ENCODE results near the gene IGF2R. TPM values are rescaled to one million over a fixed set of nuclear protein-coding genes. Genes with fewer than 3 reads are reported as not detected.

Gene IGF2R
- total and polyA plus RNA-seq, 2 experiments from 2014 or later, result 61.2 to 132 TPM

- no peaks in the 10 kb centered on the region for H3K79me2 ChIP-seq
- H3K27me3 ChIP-seq, result no peaks in the 10 kb centered on the region
- no peak overlapping the region for H3K4me2 ChIP-seq
- no peaks in the 10 kb centered on the region for H3K4me1 ChIP-seq (ENCODE audit: insufficient read depth)
- 97% methylated on average over 2 of the region's 2 CpGs for WGBS (ENCODE audit: low lambda C conversion rate, missing lambda C conversion rate)
- TF ChIP-seq CTCF (IDR thresholded peaks at IDR 0.05; ENCODE audit: poor library complexity), result no peak
- TF ChIP-seq EZH2phosphoT487 (IDR thresholded peaks at IDR 0.05; ENCODE audit: low read depth, severe bottlenecking, unreplicated experiment), result no peak
- TF ChIP-seq EZH2 (IDR thresholded peaks at IDR 0.05; ENCODE audit: borderline replicate concordance), result no peak
- H4K20me1 ChIP-seq (ENCODE audit: insufficient read depth, poor library complexity, severe bottlenecking), result no peaks in the 10 kb centered on the region
- no peaks in the 10 kb centered on the region for H3K9me2 ChIP-seq (replicated peaks; ENCODE audit: insufficient read depth)
- no peaks in the 10 kb centered on the region for H3K36me3 ChIP-seq (replicated peaks; ENCODE audit: insufficient read depth, low read depth)
- no peak overlapping the region for H3K27ac ChIP-seq
- no peaks in the 10 kb centered on the region for H3K9me3 ChIP-seq (ENCODE audit: low read depth)
- no peak overlapping the region for H3K4me3 ChIP-seq
- H2AFZ ChIP-seq, result no peak overlapping the region
- no peak for DNase-seq (ENCODE audit: low spot score)
Measured at GRCh38 chr6:160077526-160077925, 108.6 kb downstream of the IGF2R start.

- no peaks in the 10 kb centered on the region for H3K9me2 ChIP-seq (replicated peaks; ENCODE audit: insufficient read depth)
- TF ChIP-seq EZH2 (IDR thresholded peaks at IDR 0.05; ENCODE audit: borderline replicate concordance), result no peak
- TF ChIP-seq CTCF (IDR thresholded peaks at IDR 0.05; ENCODE audit: poor library complexity), result no peak
- no peak for TF ChIP-seq EZH2phosphoT487 (IDR thresholded peaks at IDR 0.05; ENCODE audit: low read depth, severe bottlenecking, unreplicated experiment)
- no peaks in the 10 kb centered on the region for H3K79me2 ChIP-seq
- 98% methylated on average over 23 of the region's 23 CpGs for WGBS (ENCODE audit: low lambda C conversion rate, missing lambda C conversion rate)
- no peaks in the 10 kb centered on the region for H4K20me1 ChIP-seq (ENCODE audit: insufficient read depth, poor library complexity, severe bottlenecking)
- no peak overlapping the region for H3K4me3 ChIP-seq
- H3K9me3 ChIP-seq (ENCODE audit: low read depth), result no peaks in the 10 kb centered on the region
- no peak overlapping the region for H2AFZ ChIP-seq
- no peak overlapping the region for H3K27ac ChIP-seq
- no peaks in the 10 kb centered on the region for H3K27me3 ChIP-seq
- no peak for DNase-seq (ENCODE audit: low spot score)
- no peaks in the 10 kb centered on the region for H3K36me3 ChIP-seq (replicated peaks; ENCODE audit: insufficient read depth, low read depth)
- no peak overlapping the region for H3K4me2 ChIP-seq
- H3K4me1 ChIP-seq (ENCODE audit: insufficient read depth), result no peaks in the 10 kb centered on the region
Measured at GRCh38 chr6:160078883-160079685, 110.2 kb downstream of the IGF2R start.

GRCh38 chr6:160079686-160080043, 110.8 kb downstream of the IGF2R start:
- Histone ChIP-seq H3K79me2 (no peaks in the 10 kb centered on the region), H3K4me1 (ENCODE audit: insufficient read depth) (no peaks in the 10 kb centered on the region), H3K36me3 (replicated peaks; ENCODE audit: insufficient read depth, low read depth) (no peaks in the 10 kb centered on the region), H3K9me2 (replicated peaks; ENCODE audit: insufficient read depth) (no peaks in the 10 kb centered on the region), H3K4me3 (no peak overlapping the region), H4K20me1 (ENCODE audit: insufficient read depth, poor library complexity, severe bottlenecking) (no peaks in the 10 kb centered on the region), H3K4me2 (no peak overlapping the region), H3K27me3 (no peaks in the 10 kb centered on the region), H3K27ac (no peak overlapping the region), H3K9me3 (ENCODE audit: low read depth) (no peaks in the 10 kb centered on the region), H2AFZ (no peak overlapping the region)
- DNase-seq (ENCODE audit: low spot score), result no peak
- no peak for TF ChIP-seq EZH2phosphoT487 (IDR thresholded peaks at IDR 0.05; ENCODE audit: low read depth, severe bottlenecking, unreplicated experiment)
- no peak for TF ChIP-seq EZH2 (IDR thresholded peaks at IDR 0.05; ENCODE audit: borderline replicate concordance)
- TF ChIP-seq CTCF (IDR thresholded peaks at IDR 0.05; ENCODE audit: poor library complexity), result no peak
- WGBS (ENCODE audit: low lambda C conversion rate, missing lambda C conversion rate), result 86% methylated on average over 12 of the region's 12 CpGs
